Effector CD4-positive, alpha-beta T cell (primary cell): ENCODE data around the gene ZNF485.
"Not testable (repeated sequence)": the region's sequence is repeated elsewhere in the genome, so short reads cannot be mapped to it uniquely, and the experiment has no call there.

ENCODE experiments used
- DNase-seq: peaks from one replicate; pipeline ENCODE4 v3.0.0-alpha.2; 2020

Gene ZNF485

GRCh38 chr10:43605850-43606322 lies 352 bp upstream of the ZNF485 start:
- DNase-seq: no peak

- no peak for DNase-seq
Observed at GRCh38 chr10:43607199-43607573, 948 bp downstream of the ZNF485 start.

DNA sequence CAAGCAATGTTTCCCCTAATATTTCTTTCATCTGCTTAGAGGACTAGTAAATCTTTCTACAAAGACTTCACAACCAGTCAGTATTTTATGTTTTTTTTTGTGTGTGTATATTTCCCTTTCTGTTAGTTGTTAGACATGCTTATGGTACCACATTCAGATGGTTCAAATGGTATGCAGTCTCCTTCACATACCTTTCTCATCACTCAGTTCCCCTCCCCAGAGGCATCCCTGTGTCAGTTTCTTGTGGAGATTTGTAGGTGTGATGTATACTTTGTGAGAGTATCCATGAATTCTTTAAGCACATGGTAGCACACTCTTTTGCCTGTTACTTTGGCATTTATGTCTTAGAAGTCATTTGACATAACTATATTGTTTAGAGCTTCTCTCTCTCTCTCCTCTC lies 4.4 kb downstream of the ZNF485 start:
- DNase-seq: no peak

GRCh38 chr10:43616697-43617370 lies 10.6 kb downstream of the ZNF485 start:
- DNase-seq: no peak

DNA sequence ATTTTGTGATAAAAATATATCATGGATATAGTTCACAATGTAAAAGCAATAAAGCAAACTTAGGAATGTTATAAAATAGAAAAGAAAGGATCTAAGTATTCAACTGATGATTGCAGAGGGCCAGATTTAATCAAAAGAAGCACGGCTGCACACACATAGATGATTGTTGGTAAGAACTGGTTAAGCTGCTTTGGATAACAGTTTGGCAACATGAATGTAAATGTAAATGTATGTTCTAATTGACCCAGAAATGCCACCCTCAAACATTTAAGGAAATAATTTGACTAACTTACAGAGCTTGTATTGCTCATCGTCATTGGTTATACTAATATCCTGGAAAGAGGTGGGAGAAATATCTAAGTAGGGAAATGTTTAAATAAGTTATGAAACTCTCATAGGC lies 13.1 kb downstream of the ZNF485 start:
- DNase-seq: no peak

DNA sequence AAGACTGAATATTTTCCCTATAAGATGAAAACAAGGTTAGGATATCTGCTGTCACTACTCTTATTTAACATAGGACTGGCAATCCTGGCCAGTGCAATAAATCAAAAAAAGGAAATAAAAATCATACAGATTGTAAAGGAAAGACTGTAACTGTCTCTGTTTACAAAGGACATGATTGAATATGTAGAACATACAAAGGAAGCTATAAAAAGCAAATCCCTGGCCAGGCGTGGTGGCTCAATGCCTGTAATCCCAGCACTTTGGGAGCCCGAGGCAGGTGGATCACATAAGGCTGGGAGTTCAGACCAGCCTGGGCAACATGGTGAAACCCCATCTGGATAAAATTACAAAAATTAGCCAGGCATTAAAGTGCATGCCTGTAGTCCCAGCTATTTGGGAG lies 15.8 kb downstream of the ZNF485 start:
- DNase-seq: no peak

- no peak for DNase-seq
Observed at GRCh38 chr10:43623351-43623750, 17.1 kb downstream of the ZNF485 start.

DNA sequence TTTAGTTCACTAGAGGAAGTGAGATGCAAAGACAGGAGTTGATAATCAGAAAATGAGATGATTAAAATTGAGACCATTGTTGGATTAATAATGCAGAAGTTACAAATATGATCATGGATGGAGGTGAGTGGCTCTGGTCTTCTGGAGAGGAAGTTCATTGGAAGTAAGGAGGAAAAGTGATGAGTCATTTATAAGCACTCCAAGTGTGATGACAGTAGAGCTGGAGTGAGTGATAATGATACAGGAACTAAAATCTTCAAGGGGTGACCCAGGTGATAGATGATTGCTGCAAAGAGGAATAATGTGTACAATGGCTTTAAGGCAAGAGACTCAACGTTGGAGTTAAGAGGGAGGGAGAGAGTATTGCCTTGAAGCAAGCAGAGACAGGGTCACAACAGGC lies 21.7 kb downstream of the ZNF485 start:
- no peak for DNase-seq

DNA sequence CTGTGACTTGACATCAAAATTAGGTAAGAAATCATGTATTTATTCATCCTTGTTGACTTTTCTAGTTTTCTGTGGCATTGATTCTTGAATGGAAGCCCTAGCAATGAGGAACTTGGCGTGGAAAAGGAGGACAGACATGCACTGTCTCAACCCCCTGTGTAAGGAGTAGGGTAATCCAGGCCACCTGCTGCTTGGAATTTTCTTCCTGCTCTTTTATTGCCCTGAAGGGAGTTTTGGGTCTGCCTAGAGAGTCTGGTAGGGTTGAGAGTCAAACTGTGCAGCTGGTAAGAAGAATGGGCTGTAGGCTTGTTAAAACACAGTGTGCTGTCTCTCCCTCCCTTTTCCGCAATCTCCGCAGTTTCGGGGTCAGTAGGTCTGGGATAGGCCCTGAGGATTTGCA lies 22.7 kb downstream of the ZNF485 start:
- no peak for DNase-seq

GRCh38 chr10:43635816-43636215 lies 29.6 kb downstream of the ZNF485 start:
- not testable (repeated sequence) for DNase-seq

DNA sequence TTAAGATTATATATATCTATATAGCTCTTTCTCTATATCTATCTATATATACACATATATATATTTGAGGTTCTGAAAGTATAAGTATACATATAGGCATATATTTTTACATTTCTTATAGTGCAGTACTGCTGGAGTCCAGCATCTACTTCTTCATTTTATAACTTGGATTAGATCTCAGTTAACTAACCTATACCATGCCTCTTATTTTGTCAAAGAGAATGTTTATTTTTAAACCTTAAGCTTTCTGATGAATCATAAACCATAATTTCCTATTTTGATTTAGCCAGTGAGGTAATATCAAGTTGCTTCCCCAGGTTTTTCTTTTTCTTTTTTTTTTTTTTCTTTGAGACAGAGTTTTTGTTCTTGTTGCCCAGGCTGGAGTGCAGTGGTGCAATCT lies 34.4 kb downstream of the ZNF485 start:
- DNase-seq: no peak

- no peak for DNase-seq
Observed at GRCh38 chr10:43644252-43644651, 38.0 kb downstream of the ZNF485 start.

DNA sequence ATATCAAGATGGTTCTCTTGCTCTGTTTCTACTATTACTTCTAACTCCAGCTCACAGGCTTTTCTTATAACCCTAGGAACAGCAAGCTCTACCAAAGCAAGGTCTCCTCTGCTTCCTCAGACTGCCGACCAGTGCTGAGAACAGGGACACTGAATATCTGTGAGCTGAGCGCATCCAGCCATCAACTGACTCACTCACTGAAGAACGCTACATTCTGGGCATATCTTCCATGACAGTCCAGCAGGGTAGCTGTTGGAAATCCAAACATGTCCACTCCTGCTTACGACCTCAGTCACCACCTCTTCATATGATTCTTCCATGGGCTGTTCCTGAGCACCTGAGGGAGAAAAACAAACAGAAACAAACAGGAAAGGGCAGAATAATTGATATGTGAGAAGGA lies 39.6 kb downstream of the ZNF485 start:
- no peak for DNase-seq

DNA sequence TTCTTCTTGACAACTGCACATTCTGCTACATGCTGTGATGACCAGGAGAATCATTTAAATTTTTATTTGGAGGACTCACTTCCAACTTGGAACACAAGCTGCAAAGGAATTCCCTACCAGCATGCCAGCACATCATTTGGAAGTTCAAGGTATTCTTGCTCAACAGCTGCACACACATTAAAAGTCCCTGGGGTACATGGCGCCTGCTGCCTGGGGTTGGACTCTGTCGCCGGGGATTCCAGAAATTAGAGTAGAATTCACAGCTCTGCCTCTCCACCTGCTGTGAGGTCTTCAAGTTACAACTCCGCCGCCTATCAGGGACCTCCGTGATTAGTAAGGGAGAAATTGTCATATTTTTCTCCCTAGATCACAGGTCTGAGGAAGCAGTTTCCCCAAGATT lies 41.3 kb downstream of the ZNF485 start:
- DNase-seq: no peak

DNA sequence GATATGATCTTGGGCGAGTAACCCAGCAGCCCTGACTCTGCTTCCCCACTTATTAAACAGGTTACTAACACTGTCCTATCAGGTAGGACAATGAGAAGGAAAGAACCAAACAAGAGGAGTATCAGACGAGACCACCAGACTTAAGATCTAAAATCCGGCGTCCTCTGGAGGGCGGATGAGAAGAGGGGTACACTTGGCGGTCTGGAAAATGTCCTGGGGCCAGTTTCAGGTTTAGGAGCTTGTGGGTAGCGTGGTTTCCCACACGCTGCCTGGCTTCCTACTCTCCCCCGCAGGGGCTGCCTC lies 41.8 kb downstream of the ZNF485 start:
- no peak for DNase-seq

GRCh38 chr10:43648398-43649184 lies 42.4 kb downstream of the ZNF485 start, which contains the start of gene ZNF32:
ZNF32 (minus strand) TSS chr10:43648881; CDS start chr10:43646133, 2,748 bp downstream.
- DNase-seq: peak; percentile 74

GRCh38 chr10:43649185-43649523 lies 42.9 kb downstream of the ZNF485 start:
- DNase-seq: no peak

- no peak for DNase-seq
Observed at GRCh38 chr10:43653746-43654145, 47.5 kb downstream of the ZNF485 start.

DNA sequence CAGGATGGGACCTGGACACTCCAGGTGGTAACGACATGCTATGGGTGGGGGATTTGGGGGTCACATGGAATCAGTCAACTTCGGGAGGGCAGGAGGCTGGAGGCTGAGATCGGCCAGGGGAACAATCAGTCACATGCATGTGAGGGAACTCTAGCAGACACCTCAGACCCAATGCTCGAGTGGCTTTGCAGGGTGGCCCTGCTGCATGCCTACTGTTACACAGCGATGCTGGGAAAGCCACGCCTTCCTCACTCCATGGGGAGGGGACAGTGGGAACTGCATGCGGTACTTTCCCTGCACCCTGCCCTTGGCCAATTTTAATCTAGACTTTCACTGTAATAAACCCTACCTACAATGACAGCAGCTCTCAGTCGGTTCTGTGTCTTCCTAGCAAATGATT lies 49.1 kb downstream of the ZNF485 start:
- DNase-seq: no peak

- no peak for DNase-seq
Observed at GRCh38 chr10:43658227-43658626, 52.0 kb downstream of the ZNF485 start.

GRCh38 chr10:43665054-43665453 lies 58.8 kb downstream of the ZNF485 start:
- no peak for DNase-seq

- no peak for DNase-seq
Observed at GRCh38 chr10:43666552-43666951, 60.3 kb downstream of the ZNF485 start.

GRCh38 chr10:43667317-43667731 lies 61.1 kb downstream of the ZNF485 start:
- no peak for DNase-seq
